RWPE2 (cell line): ENCODE results near the gene POU4F3.

Source experiments
- ATAC-seq: fragments of 200-7000 bp; cut with Tn5 transposase; 3 replicates; pipeline ENCODE4 v1.9.1; 2021; ENCODE audit warnings: low read depth
- DNase-seq: peaks from one replicate; pipeline ENCODE4 v3.0.0-alpha.2; 2020; ENCODE audit warnings: low spot score
- H3K27ac ChIP-seq: fragments of 450-650 bp; 2 replicates; pipeline ENCODE4 v1.5.1; 2017; ENCODE audit warnings: mild to moderate bottlenecking; ENCODE audit not compliant: poor library complexity, severe bottlenecking
- H3K27me3 ChIP-seq: fragments of 250-450 bp; sonication (Bioruptor Pico); 2 replicates; pipeline ENCODE4 v1.5.1; 2021; ENCODE audit warnings: mild to moderate bottlenecking, moderate library complexity; ENCODE audit not compliant: insufficient read depth, poor library complexity, severe bottlenecking
- H3K36me3 ChIP-seq: fragments of 250-450 bp; sonication (Bioruptor Pico); 2 replicates; pipeline ENCODE4 v1.5.1; 2020; ENCODE audit warnings: low read depth, mild to moderate bottlenecking, moderate library complexity
- H3K4me1 ChIP-seq: fragments of 250-450 bp; sonication (Bioruptor Pico); 2 replicates; pipeline ENCODE4 v1.5.1; 2021; ENCODE audit warnings: mild to moderate bottlenecking, moderate library complexity; ENCODE audit not compliant: insufficient read depth, poor library complexity, severe bottlenecking
- H3K4me3 ChIP-seq: fragments of 250-450 bp; sonication (Bioruptor Pico); 2 replicates; pipeline ENCODE4 v1.5.1; 2021; ENCODE audit warnings: mild to moderate bottlenecking, moderate library complexity; ENCODE audit not compliant: severe bottlenecking
- H3K9me3 ChIP-seq: fragments of 250-450 bp; sonication (Bioruptor Pico); 2 replicates; pipeline ENCODE4 v1.5.1; 2021; ENCODE audit warnings: mild to moderate bottlenecking, moderate library complexity; ENCODE audit not compliant: severe bottlenecking
- CTCF ChIP-seq: fragments of 450-650 bp; IDR thresholded peaks from one replicate; pipeline ENCODE4 v1.5.1; 2017; ENCODE audit warnings: mild to moderate bottlenecking, moderate library complexity; ENCODE audit not compliant: poor library complexity, severe bottlenecking

The POU4F3 gene

GRCh38 chr5:146342882-146343865 lies 4.5 kb downstream of the POU4F3 start:
- no peaks in the 10 kb centered on the region for H3K4me1 ChIP-seq
- no peak overlapping the region for H3K27ac ChIP-seq
- H3K4me3 ChIP-seq = no peak overlapping the region
- H3K9me3 ChIP-seq = peaks cover 2% of the 10 kb centered on the region
- no peaks in the 10 kb centered on the region for H3K36me3 ChIP-seq
- H3K27me3 ChIP-seq = peaks cover 100% of the 10 kb centered on the region
- ATAC-seq (no peak; the same call in 2 of the 3 replicates), DNase-seq (no peak)
- no peak for TF ChIP-seq CTCF

GRCh38 chr5:146344155-146345118 lies 5.8 kb downstream of the POU4F3 start:
- no peak for TF ChIP-seq CTCF
- DNase-seq (no peak), ATAC-seq (peak; percentile 13; the same call in 1 of the 3 replicates)
- H3K4me3 ChIP-seq = no peak overlapping the region
- H3K27ac ChIP-seq = no peak overlapping the region
- H3K36me3 ChIP-seq = no peaks in the 10 kb centered on the region
- no peaks in the 10 kb centered on the region for H3K4me1 ChIP-seq
- H3K27me3 ChIP-seq = peaks cover 100% of the 10 kb centered on the region
- H3K9me3 ChIP-seq = peaks cover 2% of the 10 kb centered on the region

GRCh38 chr5:146345240-146345577 lies 6.6 kb downstream of the POU4F3 start:
- no peak for TF ChIP-seq CTCF
- peaks cover 2% of the 10 kb centered on the region for H3K9me3 ChIP-seq
- H3K4me1 ChIP-seq = no peaks in the 10 kb centered on the region
- H3K36me3 ChIP-seq = no peaks in the 10 kb centered on the region
- peaks cover 94% of the 10 kb centered on the region for H3K27me3 ChIP-seq
- ATAC-seq (no peak), DNase-seq (no peak)
- H3K27ac ChIP-seq = no peak overlapping the region
- H3K4me3 ChIP-seq = no peak overlapping the region

- Histone ChIP-seq H3K4me1 (no peaks in the 10 kb centered on the region), H3K27ac (no peak overlapping the region), H3K27me3 (peaks cover 91% of the 10 kb centered on the region), H3K4me3 (no peak overlapping the region), H3K36me3 (no peaks in the 10 kb centered on the region), H3K9me3 (peaks cover 2% of the 10 kb centered on the region)
- DNase-seq (no peak), ATAC-seq (peak; percentile 26; the same call in 1 of the 3 replicates)
- no peak for TF ChIP-seq CTCF
Measured at GRCh38 chr5:146345578-146346366, 7.1 kb downstream of the POU4F3 start.
